ENCODE measurements around the gene MEIOSIN.

Gene MEIOSIN

DNA sequence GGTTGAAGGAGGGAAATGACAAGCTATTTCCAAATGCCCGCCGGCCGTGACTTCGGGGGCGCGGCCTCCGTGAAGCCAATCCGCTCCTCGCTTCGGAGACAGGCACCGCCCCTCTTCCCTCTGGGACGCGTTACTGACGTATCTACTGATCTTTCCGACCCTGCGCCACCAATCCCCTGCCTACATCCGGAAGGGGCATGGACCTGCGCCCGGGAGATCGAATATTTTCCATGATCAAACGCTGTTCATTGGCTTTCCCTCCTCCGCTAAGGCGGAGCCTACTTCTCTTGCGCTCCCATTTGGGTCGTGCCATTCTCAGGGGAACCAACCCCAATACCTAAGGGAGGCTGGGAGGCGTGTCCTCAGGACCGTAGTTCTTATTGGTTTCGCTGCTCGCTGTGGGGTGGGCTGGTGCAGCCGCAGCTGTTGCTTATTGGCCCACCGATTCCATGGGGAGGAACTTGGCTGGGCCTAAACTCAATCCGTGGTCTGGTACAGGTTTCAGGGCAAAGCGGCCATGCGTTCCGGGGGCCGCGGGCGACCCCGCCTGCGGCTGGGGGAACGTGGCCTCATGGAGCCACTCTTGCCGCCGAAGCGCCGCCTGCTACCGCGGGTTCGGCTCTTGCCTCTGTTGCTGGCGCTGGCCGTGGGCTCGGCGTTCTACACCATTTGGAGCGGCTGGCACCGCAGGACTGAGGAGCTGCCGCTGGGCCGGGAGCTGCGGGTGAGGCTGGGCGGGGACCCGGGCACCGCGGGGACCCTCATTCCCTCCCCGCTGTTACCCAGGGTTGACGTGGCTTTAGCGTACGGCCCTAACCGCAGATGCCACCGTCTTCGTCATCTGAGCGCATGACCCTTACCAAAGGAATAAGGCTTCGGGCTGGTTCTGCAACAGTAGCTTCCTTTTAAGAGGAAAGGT is 40.8 kb upstream of the MEIOSIN start, which contains the start of gene QPCTL:
Gene QPCTL (plus strand): TSS at position 480 of the 919 bp plus-strand sequence. CDS start 38 bp downstream, at position 518.
- Histone ChIP-seq H2AFZ (ENCODE audit: low read depth, low read length) (peak within 1 kb of the TSS; percentile 83), H3K9ac (ENCODE audit: low read length) (peak within 1 kb of the TSS; percentile 90), H3K4me2 (ENCODE audit: low read length) (peak within 1 kb of the TSS; percentile 76), H3K4me3 (ENCODE audit: low read length) (peak within 1 kb of the TSS; percentile 87), H3K27ac (ENCODE audit: low read length) (peak within 1 kb of the TSS; percentile 72), H3K79me2 (ENCODE audit: low read length) (peaks cover 40% of the 10 kb centered on the region), H4K20me1 (ENCODE audit: insufficient read depth, low read length) (no peaks in the 10 kb centered on the region), H3K4me1 (ENCODE audit: low read length) (peaks cover 12% of the 10 kb centered on the region), H3K9me3 (ENCODE audit: insufficient read depth, low read length) (no peaks in the 10 kb centered on the region), H3K27me3 (ENCODE audit: low read depth, low read length) (no peaks in the 10 kb centered on the region), H3K36me3 (replicated peaks; ENCODE audit: low read depth, low read length) (peaks cover 37% of the 10 kb centered on the region)
- TF ChIP-seq CTCF (IDR thresholded peaks at IDR 0.05; ENCODE audit: low read depth, low read length) = no peak
- no peak for TF ChIP-seq EZH2phosphoT487 (IDR thresholded peaks at IDR 0.05; ENCODE audit: low read depth)

GRCh38 chr19:45693106-45693788 is 40.0 kb upstream of the MEIOSIN start:
- peaks cover 40% of the 10 kb centered on the region for H3K79me2 ChIP-seq (ENCODE audit: low read length)
- H3K27ac ChIP-seq (ENCODE audit: low read length) = peak overlapping the region; percentile 72
- peak overlapping the region; percentile 76 for H3K4me2 ChIP-seq (ENCODE audit: low read length)
- H2AFZ ChIP-seq (ENCODE audit: low read depth, low read length) = peak overlapping the region; percentile 26; the same call in 1 of the 2 replicates
- no peaks in the 10 kb centered on the region for H4K20me1 ChIP-seq (ENCODE audit: insufficient read depth, low read length)
- peak overlapping the region; percentile 87 for H3K4me3 ChIP-seq (ENCODE audit: low read length)
- H3K9me3 ChIP-seq (ENCODE audit: insufficient read depth, low read length) = no peaks in the 10 kb centered on the region
- peaks cover 36% of the 10 kb centered on the region for H3K36me3 ChIP-seq (replicated peaks; ENCODE audit: low read depth, low read length)
- no peaks in the 10 kb centered on the region for H3K27me3 ChIP-seq (ENCODE audit: low read depth, low read length)
- H3K4me1 ChIP-seq (ENCODE audit: low read length) = peaks cover 12% of the 10 kb centered on the region
- peak overlapping the region; percentile 90 for H3K9ac ChIP-seq (ENCODE audit: low read length)
- TF ChIP-seq CTCF (IDR thresholded peaks at IDR 0.05; ENCODE audit: low read depth, low read length) (peak; percentile 98), EZH2phosphoT487 (IDR thresholded peaks at IDR 0.05; ENCODE audit: low read depth) (no peak)

DNA sequence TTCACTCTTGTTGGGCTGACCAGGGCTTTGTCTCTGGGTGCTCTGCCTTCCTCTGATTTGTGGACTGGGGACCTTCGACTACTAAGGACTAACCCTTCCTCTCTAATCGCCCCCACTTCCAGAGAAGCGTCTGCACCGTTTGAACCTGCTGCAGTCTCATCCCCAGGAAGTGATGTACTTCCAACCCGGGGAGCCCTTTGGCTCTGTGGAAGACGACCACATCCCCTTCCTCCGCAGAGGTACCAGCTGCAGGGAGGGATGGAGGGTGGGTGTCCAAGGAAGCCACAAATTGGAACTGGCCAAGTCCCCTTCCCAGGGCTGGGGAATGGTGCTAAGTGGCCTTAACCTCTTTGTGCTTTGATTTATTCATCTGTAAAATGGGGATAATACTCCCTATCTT is 31.6 kb upstream of the MEIOSIN start:
- Histone ChIP-seq H3K4me2 (ENCODE audit: low read length) (no peak overlapping the region), H3K9me3 (ENCODE audit: insufficient read depth, low read length) (peaks cover 5% of the 10 kb centered on the region; the same call in 1 of the 2 replicates), H3K9ac (ENCODE audit: low read length) (no peak overlapping the region), H4K20me1 (ENCODE audit: insufficient read depth, low read length) (no peaks in the 10 kb centered on the region), H3K79me2 (ENCODE audit: low read length) (no peaks in the 10 kb centered on the region), H3K27me3 (ENCODE audit: low read depth, low read length) (no peaks in the 10 kb centered on the region), H3K27ac (ENCODE audit: low read length) (no peak overlapping the region), H3K36me3 (replicated peaks; ENCODE audit: low read depth, low read length) (peaks cover 50% of the 10 kb centered on the region), H2AFZ (ENCODE audit: low read depth, low read length) (no peak overlapping the region), H3K4me1 (ENCODE audit: low read length) (peaks cover 10% of the 10 kb centered on the region), H3K4me3 (ENCODE audit: low read length) (no peak overlapping the region)
- no peak for TF ChIP-seq CTCF (IDR thresholded peaks at IDR 0.05; ENCODE audit: low read depth, low read length)
- TF ChIP-seq EZH2phosphoT487 (IDR thresholded peaks at IDR 0.05; ENCODE audit: low read depth) = no peak

- no peaks in the 10 kb centered on the region for H3K27me3 ChIP-seq (ENCODE audit: low read depth, low read length)
- peaks cover 22% of the 10 kb centered on the region for H3K4me1 ChIP-seq (ENCODE audit: low read length)
- no peak overlapping the region for H3K9ac ChIP-seq (ENCODE audit: low read length)
- no peaks in the 10 kb centered on the region for H3K79me2 ChIP-seq (ENCODE audit: low read length)
- H3K4me3 ChIP-seq (ENCODE audit: low read length) = no peak overlapping the region
- H3K4me2 ChIP-seq (ENCODE audit: low read length) = no peak overlapping the region
- no peaks in the 10 kb centered on the region for H4K20me1 ChIP-seq (ENCODE audit: insufficient read depth, low read length)
- peaks cover 40% of the 10 kb centered on the region for H3K36me3 ChIP-seq (replicated peaks; ENCODE audit: low read depth, low read length)
- H3K9me3 ChIP-seq (ENCODE audit: insufficient read depth, low read length) = peaks cover 5% of the 10 kb centered on the region; the same call in 1 of the 2 replicates
- H2AFZ ChIP-seq (ENCODE audit: low read depth, low read length) = no peak overlapping the region
- TF ChIP-seq CTCF (IDR thresholded peaks at IDR 0.05; ENCODE audit: low read depth, low read length) = no peak
- TF ChIP-seq EZH2phosphoT487 (IDR thresholded peaks at IDR 0.05; ENCODE audit: low read depth) = no peak
- no peak overlapping the region for H3K27ac ChIP-seq (ENCODE audit: low read length)
Measured at GRCh38 chr19:45705115-45705514, 28.1 kb upstream of the MEIOSIN start.
